HPDE6-E6E7 (cell line): ENCODE data around the gene EME2.
A peak's percentile ranks its signal among the peaks of the same experiment; 100 is the strongest.

Source experiments
- DNase-seq: peaks from one replicate; pipeline ENCODE4 v3.0.0; 2011; ENCODE audit warnings: missing footprints; ENCODE audit errors: extremely low spot score

The EME2 gene

DNA sequence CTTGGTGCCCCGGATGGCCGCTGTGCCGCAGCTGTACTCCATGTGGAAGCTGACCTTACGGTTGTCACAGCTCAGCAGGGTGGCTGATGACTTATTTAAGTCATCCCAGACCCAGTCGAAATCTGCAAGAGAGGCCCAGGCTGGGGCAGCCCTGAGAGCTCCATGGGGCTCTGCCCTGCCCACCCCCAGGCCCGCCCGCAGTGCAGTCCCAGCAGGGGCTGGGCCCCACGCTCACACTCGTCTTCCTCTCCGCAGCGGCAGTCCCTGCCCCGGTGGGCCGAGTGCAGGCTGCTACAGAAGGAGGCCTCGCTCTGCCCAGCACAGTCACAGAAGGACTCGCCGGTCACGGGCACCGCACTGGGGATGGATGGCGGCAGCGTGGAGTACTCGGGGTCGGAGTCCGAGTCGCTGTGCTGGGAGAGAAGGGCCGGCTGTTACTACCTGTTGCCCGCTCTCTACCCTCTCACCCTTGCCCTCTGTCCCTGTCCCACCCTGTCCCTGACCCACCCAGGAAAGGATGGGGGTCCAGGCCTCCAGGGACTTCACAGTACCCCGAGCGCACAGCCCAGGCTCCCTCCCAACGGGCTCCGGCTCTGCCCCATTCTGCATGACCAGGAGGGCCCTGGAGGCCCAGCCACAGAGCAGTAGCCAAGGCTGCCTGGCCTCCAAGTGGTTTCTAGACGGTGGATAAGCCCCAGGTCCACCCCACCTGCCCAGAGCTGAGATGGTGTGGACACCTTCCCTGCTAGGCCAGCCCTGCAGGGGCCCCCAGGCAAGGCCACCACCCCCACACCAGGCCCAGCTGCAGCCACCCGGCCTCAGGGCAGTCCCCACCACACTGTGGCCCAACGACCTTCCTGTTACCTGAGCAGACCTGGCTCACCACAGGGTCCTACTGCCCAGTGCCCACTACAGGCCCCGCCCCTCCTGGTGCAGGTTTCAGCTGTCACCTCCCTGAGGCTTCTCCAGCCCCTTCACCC is 5.9 kb downstream of the EME2 start:
- no peak for DNase-seq

DNA sequence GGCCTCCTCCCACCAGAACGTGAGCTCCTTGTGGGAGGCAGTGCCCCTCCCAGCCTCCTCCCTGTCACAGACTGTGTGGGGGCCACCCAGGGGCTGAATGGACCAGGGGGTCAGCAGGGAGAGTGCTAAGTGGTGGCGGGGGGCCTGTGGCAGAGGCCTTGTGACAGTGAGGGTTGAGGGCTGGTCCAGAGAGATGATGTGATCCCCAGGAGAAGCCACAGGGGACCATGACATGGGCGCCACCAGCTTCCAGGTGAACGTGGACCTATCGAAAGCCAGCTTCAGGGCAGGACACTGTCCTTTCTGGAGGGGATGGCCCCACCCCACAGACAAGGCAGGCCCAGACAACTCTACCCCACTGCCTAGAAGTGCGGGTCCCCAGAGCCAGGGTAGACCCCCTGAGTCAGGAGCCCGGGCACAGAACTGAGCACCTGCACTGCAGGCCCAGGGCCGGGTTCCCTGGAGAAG is 6.7 kb downstream of the EME2 start:
- DNase-seq = no peak

DNA sequence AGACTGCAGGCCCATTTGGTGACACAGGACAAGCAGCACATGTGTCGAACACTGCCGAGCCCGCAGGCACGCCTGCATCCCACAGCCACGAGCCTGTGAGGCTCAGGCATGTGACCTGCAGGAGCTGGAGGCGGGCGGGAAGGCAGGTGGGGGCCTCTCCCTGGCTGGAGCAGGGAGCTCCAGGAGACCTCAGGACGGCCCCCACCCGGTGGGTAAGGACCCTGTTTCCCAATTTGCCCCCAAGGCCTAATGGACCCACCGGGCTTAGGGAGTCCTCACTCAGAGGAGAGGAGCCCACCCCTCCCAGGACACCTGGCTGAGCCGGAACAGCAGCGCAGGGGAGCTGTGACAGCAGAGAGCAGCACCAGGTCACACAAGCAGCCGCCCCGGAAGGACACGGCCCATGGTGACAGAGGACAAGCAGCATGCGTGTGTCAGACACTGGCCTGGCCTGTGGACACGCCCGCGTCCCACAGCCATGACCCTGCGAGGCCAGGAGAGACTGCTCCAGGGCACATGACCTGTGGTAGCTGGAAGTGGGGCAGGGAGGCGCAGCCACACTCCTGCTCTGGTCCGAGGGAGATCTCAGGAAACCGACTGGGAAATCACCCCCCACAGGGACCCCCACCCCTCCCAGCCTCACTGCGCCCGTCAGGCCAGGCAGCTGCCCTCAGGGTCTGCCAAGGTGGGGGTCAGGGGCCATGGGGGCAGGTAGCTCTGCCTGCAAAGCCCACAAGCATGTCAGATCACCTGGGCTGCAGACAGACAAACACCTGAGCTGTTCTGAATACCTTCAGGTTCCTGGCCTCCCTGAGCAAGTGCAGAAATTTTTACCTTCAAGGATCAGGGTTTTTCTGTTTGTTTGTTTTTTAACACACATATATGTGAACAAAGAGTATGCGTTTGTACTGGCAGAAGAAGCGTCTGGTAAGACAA is 7.4 kb downstream of the EME2 start:
- DNase-seq = no peak

DNA sequence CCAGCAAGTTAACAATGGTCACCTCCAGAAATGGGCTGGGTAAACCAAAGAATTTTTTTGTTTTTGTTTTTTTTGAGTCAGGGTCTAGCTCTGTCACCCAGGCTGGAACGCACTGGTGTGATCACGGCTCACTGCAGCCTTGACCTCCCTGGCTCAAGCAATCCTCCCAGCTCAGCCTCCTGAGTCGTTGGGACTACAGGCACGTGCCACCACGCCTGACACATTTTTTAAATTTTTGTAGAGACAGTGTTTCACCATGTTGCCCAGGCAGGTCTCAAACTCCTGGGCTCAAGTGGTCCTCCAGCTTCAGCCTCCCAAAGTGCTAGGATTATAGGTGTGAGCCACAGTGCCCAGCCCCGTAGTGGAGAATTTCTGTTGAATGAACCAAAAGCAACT is 8.1 kb downstream of the EME2 start:
- no peak for DNase-seq

- no peak for DNase-seq
Observed at GRCh38 chr16:1781254-1781653, 8.6 kb downstream of the EME2 start.

DNA sequence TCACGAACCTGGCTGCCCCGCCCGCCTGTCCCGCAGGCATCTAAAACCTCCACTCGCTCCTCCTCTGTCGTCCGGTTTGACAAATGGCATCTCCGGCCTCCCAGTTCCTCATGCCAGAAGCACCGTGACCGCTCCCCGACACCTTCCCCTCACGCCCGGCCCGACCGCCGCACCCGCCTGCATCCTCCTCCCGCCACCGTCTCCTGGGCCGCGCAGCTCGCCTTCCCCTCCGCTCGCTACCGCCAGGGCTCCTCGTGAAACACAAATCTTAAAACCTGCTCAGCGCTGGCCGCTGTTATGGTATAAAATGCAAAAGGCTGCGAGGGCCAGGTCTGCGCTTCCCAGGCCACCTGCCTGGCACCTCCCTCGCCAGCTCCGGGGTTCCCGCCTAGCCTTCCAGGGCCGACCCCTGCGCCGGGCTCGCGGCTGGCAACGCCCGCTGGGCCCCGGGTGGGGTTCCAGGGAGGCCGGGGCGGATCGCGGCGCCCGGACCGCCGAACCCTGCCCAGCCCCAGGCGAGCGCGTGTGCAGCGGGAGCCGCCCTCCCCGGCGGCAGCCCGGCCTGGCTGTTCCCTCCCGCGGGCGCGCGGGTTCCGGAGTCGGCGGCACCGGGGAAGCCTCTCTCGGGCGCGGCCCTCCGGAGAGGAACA is 9.3 kb downstream of the EME2 start:
- no peak for DNase-seq

DNA sequence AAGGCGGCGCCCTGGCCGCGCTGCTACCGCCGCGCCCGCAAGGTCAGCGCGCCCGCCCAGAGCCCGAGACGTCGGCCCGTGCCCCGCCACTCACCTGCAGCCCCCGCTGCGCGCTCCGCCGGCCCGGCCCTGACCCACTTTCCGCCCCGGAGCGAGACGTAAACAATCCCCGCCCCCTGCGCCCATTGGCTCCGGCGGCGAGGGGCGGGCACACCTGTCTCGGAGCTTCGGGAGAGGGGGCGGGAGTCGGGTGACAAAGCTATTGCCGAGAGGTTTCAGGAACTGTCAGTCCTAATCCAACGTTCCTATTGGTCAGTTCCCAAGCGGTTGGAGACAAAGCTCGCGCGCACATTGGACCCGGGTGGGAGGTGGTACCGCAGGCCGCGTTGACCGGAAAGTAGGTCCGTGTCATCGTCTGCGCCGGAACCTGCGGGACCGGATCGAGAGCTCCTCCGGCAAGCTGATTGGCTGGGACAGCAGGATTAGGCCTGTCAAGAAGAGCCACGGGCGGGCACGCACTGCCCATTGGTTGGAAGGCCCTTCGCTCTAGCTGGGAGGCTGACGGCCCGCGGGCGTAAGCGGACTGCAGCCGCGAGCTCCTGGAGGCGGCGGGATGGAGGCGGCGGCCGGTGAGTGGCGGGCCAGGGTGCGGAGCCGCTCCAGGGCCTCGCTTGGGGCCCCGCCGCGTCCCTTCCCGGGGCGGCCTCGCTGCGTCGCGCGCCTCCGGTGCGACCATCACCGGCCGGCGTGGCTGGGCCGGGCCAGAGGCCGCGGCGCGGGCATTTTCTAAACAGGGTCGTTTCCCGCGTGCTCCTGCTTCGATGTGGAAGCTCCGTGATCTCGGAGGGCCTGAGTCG is 10.0 kb downstream of the EME2 start, which contains the start of the genes NUBP2 and SPSB3:
Gene NUBP2, plus strand, starts transcription at position 553 of the 857 bp plus-strand sequence. Its CDS starts 61 bp downstream, at position 614.
Gene SPSB3, minus strand, starts transcription at position 164 of the 857 bp plus-strand sequence. CDS start 1,088 bp downstream, outside the sequence.
- DNase-seq = peak; percentile 99

DNA sequence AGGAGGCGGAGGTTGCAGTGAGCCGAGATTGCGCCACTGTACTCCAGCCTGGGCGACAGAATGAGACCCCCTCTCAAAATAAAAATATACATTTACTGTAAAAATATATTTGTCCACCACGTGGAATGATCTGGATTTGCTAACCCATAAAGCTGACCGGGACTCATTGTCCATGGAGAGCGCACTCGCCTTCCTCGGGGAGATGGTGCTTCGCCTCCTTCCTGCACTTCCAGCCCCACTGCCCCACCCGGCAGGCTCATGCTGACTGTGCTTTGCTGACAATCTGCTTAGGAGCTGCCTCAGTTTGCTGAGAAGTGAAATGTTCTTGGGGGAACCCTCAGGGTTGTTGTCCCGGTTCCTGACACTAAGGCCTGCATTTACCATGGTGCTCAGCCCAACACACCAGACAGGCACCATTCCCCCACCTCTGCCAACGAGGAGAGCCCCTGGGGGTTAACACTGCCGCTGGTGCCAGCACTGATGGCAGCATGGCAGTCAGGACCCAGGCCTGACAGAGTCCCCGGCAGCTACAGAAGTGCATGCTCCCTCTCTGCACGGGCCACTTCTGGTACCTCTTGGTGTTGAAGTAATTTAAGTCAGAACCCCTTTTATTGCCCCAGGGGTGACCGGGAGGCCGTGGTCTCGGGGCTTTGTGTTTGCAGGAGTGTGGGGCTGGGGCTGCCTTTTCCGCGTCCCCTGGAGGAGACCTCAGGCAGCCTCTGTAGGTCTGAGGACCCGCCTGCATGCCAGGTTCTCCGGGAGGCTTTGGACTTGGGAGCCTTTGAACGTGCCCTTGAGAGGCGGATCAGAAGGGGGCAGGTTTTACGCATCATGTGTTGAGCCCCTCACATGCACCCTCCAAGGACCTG is 12.6 kb downstream of the EME2 start:
- DNase-seq = no peak

GRCh38 chr16:1785846-1786170 is 13.2 kb downstream of the EME2 start:
- DNase-seq = no peak

GRCh38 chr16:1786242-1787055 is 13.8 kb downstream of the EME2 start:
- no peak for DNase-seq

DNA sequence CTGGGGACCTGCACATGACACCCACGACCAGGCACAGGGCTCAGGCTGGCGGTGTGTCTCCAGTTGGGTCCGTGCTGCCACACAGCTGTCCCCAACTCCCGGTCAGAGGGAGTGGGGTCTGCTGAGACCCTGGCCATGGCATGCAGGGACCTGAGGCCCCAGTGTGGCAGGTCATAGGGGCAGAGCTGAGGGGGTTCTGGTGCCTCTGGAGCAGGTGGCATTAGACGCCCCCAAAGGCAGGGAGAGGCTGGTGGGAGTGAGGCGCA is 14.4 kb downstream of the EME2 start:
- no peak for DNase-seq

DNA sequence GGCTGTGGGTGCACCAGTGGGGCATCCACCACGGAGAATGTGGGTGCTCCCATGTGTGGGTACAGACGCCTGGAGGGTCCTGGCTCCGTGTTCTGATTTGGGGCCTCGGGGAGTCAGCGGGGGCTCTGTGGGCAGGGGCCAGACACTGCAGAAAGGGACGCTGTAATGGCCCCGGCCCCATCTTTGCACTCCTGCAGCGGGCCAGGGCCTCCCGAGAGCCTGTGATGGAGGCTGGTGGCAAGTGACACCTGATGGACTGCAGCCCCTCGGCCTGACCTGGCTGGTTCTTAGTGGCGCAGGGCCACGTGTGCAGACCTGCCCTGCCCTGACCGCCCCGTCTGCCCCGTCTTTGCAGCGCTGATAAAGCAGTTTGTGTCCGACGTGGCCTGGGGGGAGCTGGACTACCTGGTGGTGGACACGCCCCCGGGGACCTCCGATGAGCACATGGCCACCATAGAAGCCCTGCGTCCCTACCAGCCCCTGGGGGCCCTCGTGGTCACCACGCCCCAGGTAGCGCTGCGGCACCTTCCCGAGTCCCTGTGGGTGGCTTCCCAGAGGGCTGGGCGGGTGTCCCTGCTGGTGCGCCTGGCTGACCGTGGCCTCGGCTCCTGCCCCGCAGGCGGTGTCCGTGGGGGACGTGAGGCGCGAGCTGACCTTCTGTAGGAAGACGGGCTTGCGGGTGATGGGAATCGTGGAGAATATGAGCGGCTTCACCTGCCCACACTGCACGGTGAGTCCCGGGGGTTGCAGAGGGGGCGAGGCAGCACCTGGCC is 14.9 kb downstream of the EME2 start:
- no peak for DNase-seq

GRCh38 chr16:1788095-1788707 is 15.6 kb downstream of the EME2 start:
- DNase-seq = no peak

GRCh38 chr16:1788708-1789100 is 16.1 kb downstream of the EME2 start:
- DNase-seq = no peak

DNA sequence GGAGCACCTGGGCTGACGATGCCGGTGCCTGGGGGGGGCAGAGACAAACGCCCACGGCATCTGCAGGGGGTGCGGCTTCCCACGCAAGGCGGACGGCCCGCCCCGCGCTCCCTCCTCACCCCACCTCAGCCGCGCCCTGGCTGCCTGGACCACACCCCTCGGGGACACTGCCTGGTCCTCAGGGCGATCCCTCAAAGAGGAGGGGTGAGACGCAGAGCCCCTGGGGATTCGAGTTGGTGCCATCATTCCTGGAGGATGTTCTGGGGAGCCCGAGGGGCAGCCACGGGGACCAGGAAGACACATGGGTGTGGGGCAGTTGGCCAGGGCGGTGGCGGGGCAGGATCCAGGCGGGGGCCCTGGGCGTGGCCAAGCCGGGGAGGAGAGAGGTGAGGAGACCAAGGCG is 17.0 kb downstream of the EME2 start:
- DNase-seq = no peak

DNA sequence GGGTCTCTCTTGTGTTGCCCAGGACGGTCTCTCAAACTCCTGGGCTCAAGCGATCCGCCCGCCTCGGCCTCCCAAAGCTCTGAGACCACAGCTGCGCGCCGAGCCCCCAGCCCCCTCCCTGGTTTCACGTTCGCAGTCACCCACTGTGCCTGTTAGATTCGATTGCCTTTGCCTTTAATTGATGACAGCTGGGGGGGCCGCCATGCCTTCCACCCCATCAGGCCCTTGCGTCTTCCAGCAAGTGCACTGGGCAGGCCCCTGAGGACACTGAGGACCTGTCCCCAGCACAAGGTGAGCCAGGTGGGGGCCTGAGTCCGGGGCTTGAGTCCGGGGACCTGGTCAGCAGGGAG is 17.6 kb downstream of the EME2 start:
- no peak for DNase-seq

DNA sequence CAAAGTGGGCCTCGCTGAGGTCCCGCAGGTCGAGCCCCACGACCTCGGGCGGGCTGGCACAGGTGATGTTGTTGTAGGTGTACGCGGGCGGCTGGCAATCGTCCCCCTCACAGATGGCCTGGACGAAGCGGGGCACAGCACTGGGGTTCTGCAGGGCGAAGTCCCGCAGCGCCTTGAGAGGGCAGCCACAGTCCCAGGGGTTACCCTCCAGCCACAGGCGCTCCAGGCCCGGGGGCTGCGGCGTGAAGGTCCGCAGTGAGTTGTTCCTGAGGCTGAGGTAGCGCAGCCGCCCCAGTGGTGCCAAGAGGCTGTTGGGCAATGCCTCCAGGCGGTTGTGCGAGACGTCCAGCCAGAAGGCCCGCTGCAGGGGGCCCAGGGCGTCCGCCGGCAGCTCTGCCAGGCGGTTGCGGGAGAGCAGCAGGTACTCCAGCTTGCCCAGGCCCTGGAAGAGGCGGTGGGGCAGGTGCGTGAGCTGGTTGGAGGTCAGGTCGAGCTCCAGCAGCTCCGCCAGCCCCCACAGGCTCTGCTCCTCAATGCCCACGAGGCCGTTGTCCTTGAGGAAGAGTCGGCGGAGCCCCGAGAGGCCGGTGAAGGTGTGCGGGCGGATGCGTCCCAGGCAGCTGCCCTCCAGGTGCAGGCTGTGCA is 18.1 kb downstream of the EME2 start:
- no peak for DNase-seq
